Transverse colon (tissue), 4 donors: Measurements from ENCODE around the gene CFAP99. TPM values are rescaled to one million over a fixed set of nuclear protein-coding genes. Genes with fewer than 3 reads are reported as not detected.

Source experiments
- DNase-seq: peaks from one replicate; pipeline ENCODE4 v3.0.0-alpha.2; 2019
- H3K27ac ChIP-seq, 4 donors: fragments of 200-600 bp; sonication (generic); 2 replicates each; pipeline ENCODE4 v1.5.1; 2016 to 2018; ENCODE audit warnings: inconsistent platforms in 4 of 4
- H3K27me3 ChIP-seq: fragments of 200-600 bp; sonication (generic); 2 replicates; pipeline ENCODE4 v1.5.1; 2017; ENCODE audit warnings: inconsistent platforms
- H3K36me3 ChIP-seq, 4 donors: fragments of 200-600 bp; sonication (generic); 2 replicates each; pipeline ENCODE4 v1.5.1; 2017 to 2019; ENCODE audit warnings: inconsistent platforms in 4 of 4
- H3K4me1 ChIP-seq, 4 donors: fragments of 200-600 bp; sonication (generic); 2 replicates each; pipeline ENCODE4 v1.5.1; 2017 to 2020; ENCODE audit warnings: inconsistent platforms in 4 of 4
- H3K4me3 ChIP-seq, 4 donors: fragments of 200-600 bp; sonication (generic); 1 replicate in 1 of 4; 2 replicates in 3 of 4; pipeline versions ENCODE4 v1.5.1 to v1.6.1; 2017 to 2019; ENCODE audit warnings: inconsistent platforms in 4 of 4
- H3K9me3 ChIP-seq, 2 donors: fragments of 200-600 bp; sonication (generic); 2 replicates each; pipeline ENCODE4 v1.5.1; 2017 to 2019; ENCODE audit warnings: inconsistent platforms in 2 of 2
- EP300 ChIP-seq: sonication (generic); formaldehyde crosslinking; IDR thresholded peaks from one replicate; pipeline ENCODE4 v1.6.1; 2017; ENCODE audit warnings: antibody characterized with exemption, low read depth
- POLR2A ChIP-seq: fragments of 450-650 bp; IDR thresholded peaks from one replicate; pipeline ENCODE4 v1.6.1; 2016; ENCODE audit warnings: antibody characterized with exemption, mild to moderate bottlenecking, moderate library complexity
- POLR2AphosphoS5 ChIP-seq, 3 donors: sonication (generic); formaldehyde crosslinking; IDR thresholded peaks; one replicate each; pipeline ENCODE4 v1.6.1; 2016; ENCODE audit warnings: antibody characterized with exemption in 3 of 3
- WGBS, 2 donors: methylation state at CpG; one replicate each; pipeline ENCODE4 v1.1.5; 2018; ENCODE audit warnings: low coverage in 1 of 2; 5-methylcytosine and 5-hydroxymethylcytosine counted together
- in situ Hi-C, 4 donors: fragments of 200-750 bp; cut with MboI; loops; one replicate each; pipeline versions ENCODE4 v1.15.0 to v1.15.1; 2017; ENCODE audit warnings: low sequenced_read_pairs in 3 of 4, low pct_ligation_motif_present in 1 of 4, low pct_unique_long_range_greater_than_20kb in 1 of 4
- intact Hi-C: fragments of 100-400 bp; cut with DNase I; formaldehyde crosslinking; loops from one replicate; pipeline ENCODE4 v1.15.1; 2023; ENCODE audit warnings: low total_unique reads
- total RNA-seq, 4 donors: library from RNA; depleted of rRNA; stranded (reverse); fragments of >200 nt; gene quantifications; one replicate each; pipeline ENCODE4 v1.1.0, GENCODE V29; 2016
- TF ChIP-seq, protein P1 (sequence below), 5 experiments: fragments of 200-600 bp in 3 of 5; fragments of 450-650 bp in 2 of 5; sonication (generic) in 3 of 5; IDR thresholded peaks; 1 replicate in 2 of 5; 2 replicates in 3 of 5; pipeline ENCODE4 v1.5.1; 2016 to 2017; ENCODE audit warnings: antibody characterized with exemption in 5 of 5, inconsistent platforms in 3 of 5, mild to moderate bottlenecking in 2 of 5, moderate library complexity in 1 of 5

Gene CFAP99
- total RNA-seq, 4 donors from 2014 or later: 0.32 to 0.82 (median 0.60) TPM; not detected in 1

GRCh38 chr4:2503809-2504208 is 85.1 kb downstream of the CFAP99 start:
- Histone ChIP-seq H3K4me1 (no peaks in the 10 kb centered on the region), H3K4me3 (no peak overlapping the region), H3K9me3 (no peaks in the 10 kb centered on the region), H3K27me3 (no peaks in the 10 kb centered on the region), H3K36me3 (peaks cover 0 to 33% (median 11%) of the 10 kb centered on the region in 4 donors), H3K27ac (no peak overlapping the region)
- DNase-seq: no peak
- TF ChIP-seq POLR2A (no peak), EP300 (no peak)
- TF ChIP-seq, protein P1, sequence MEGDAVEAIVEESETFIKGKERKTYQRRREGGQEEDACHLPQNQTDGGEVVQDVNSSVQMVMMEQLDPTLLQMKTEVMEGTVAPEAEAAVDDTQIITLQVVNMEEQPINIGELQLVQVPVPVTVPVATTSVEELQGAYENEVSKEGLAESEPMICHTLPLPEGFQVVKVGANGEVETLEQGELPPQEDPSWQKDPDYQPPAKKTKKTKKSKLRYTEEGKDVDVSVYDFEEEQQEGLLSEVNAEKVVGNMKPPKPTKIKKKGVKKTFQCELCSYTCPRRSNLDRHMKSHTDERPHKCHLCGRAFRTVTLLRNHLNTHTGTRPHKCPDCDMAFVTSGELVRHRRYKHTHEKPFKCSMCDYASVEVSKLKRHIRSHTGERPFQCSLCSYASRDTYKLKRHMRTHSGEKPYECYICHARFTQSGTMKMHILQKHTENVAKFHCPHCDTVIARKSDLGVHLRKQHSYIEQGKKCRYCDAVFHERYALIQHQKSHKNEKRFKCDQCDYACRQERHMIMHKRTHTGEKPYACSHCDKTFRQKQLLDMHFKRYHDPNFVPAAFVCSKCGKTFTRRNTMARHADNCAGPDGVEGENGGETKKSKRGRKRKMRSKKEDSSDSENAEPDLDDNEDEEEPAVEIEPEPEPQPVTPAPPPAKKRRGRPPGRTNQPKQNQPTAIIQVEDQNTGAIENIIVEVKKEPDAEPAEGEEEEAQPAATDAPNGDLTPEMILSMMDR (IDR thresholded peaks at IDR 0.05): no peak
- WGBS, 2 donors: 76 to 95% methylated on average over 2 to 5 of the region's 5 CpGs
- in situ Hi-C loops (no loop called here), intact Hi-C loops (no loop called here)

DNA sequence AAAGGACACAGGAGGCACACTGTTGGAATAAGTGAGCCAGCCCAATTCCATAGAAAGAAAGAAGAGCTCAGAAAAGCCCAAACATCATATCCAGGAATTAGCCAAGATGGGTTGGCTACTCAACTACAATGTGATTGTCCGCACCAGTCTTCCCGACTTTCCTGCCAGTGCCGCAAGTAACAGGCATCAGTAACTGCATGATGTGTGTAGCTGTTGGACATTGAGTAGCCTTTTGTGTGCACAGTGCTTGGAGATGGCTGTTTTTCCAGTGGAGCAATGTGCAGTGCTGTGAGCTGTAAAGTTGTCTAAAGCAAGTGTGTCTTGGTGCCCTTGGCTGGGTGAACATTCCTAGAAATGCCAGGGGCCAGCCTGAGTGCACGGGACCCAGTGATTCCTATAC is 88.5 kb downstream of the CFAP99 start:
- Histone ChIP-seq H3K27ac (no peak overlapping the region), H3K9me3 (no peaks in the 10 kb centered on the region), H3K27me3 (no peaks in the 10 kb centered on the region), H3K36me3 (peaks cover 0 to 18% (median 8%) of the 10 kb centered on the region in 4 donors), H3K4me3 (no peak overlapping the region), H3K4me1 (no peaks in the 10 kb centered on the region)
- DNase-seq: no peak
- TF ChIP-seq POLR2A (no peak), EP300 (no peak)
- TF ChIP-seq, protein P1 (IDR thresholded peaks at IDR 0.05): no peak
- in situ Hi-C loops: no loop called here
- intact Hi-C loops: no loop called here
- WGBS, 2 donors: 93% methylated on average over 4 of the region's 4 CpGs; no CpG with 5 or more reads in 1 of the 2 donors

- TF ChIP-seq EP300: no peak
- no peak for TF ChIP-seq POLR2A
- TF ChIP-seq, protein P1 (IDR thresholded peaks at IDR 0.05): no peak
- no peak for TF ChIP-seq POLR2AphosphoS5 (IDR thresholded peaks at IDR 0.05)
- 94% methylated on average over 7 of the region's 7 CpGs; no CpG with 5 or more reads in 1 of the 2 donors for WGBS, 2 donors
- H3K4me1 ChIP-seq: no peaks in the 10 kb centered on the region
- in situ Hi-C loops: no loop called here
- H3K9me3 ChIP-seq: no peaks in the 10 kb centered on the region
- H3K36me3 ChIP-seq: peaks cover 0 to 24% (median 11%) of the 10 kb centered on the region in 4 donors
- H3K27ac ChIP-seq: no peak overlapping the region
- intact Hi-C loops: no loop called here
- no peak for DNase-seq
- H3K4me3 ChIP-seq: no peak overlapping the region
- H3K27me3 ChIP-seq: no peaks in the 10 kb centered on the region
Observed at GRCh38 chr4:2507855-2508254, 89.1 kb downstream of the CFAP99 start.

DNA sequence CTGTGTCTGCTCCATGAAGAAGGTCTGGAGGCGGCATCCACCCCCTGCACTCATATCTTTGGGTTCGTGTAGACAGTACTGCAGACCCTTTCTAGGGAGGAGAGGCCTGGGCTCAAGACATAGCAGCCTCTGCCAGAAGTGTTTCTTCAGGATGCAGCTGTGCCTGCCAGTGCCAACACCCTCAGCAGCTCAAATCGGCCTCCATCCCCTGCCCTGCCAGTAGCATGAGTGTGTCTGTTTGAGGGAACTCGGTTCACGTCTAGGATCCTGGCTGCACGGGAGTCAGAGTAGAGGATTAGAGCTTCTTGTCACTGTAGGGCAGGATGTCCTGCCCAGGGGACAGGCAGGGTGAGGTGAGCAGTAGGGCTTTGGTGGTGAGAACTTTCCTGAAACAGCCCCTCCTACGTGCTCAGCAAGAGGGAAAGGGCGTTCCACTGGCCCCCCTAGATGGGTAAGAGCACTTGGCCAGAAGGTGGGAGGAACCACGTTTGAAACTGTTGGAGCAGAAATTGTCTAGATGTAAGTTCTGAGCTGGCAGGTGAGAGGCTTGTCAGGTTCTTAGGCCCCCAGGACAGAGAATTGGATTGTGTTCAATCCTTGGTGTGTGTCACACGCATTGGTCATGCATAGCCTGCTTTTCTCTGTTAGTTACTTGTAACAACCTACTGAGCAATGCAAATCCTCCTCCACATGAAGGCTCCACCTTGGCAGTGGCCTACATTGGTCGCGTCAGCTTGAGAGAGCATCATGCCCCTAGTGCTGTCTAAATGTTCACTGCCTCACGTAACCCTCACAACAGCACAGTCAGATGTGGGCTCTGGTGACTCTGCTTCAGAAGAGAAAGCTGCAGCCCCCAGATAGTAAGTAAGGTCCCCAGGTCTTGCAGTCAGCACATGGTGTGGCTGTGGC is 91.8 kb downstream of the CFAP99 start:
- TF ChIP-seq, protein P1 (IDR thresholded peaks at IDR 0.05): no peak
- TF ChIP-seq POLR2AphosphoS5 (IDR thresholded peaks at IDR 0.05) (no peak), POLR2A (no peak), EP300 (no peak)
- H3K27me3 ChIP-seq: no peaks in the 10 kb centered on the region
- H3K4me1 ChIP-seq: no peaks in the 10 kb centered on the region
- H3K27ac ChIP-seq: no peak overlapping the region
- intact Hi-C loops: no loop called here
- in situ Hi-C loops: no loop called here
- no peaks in the 10 kb centered on the region for H3K9me3 ChIP-seq
- WGBS, 2 donors: 88% methylated on average over 4 to 12 of the region's 13 CpGs
- no peak for DNase-seq
- no peak overlapping the region for H3K4me3 ChIP-seq
- peaks cover 0 to 44% (median 17%) of the 10 kb centered on the region in 4 donors for H3K36me3 ChIP-seq
